NCI-H526 treated with DMSO at 0.1 percent for 48 hours (cell line): ENCODE measurements around the gene TMOD1.
A peak's percentile ranks its signal among the peaks of the same experiment; 100 is the strongest.
"Not testable (repeated sequence)": the region's sequence is repeated elsewhere in the genome, so short reads cannot be mapped to it uniquely, and the experiment has no call there.

Source experiments
- DNase-seq: peaks from one replicate; lab custom pipeline; 2025; lab: John Stamatoyannopoulos, UW

The TMOD1 gene

GRCh38 chr9:97568461-97569275, 67.2 kb downstream of the TMOD1 start:
- DNase-seq, result no peak

- DNase-seq, result no peak
Measured at GRCh38 chr9:97570899-97571298, 69.4 kb downstream of the TMOD1 start.

- DNase-seq, result no peak
Measured at GRCh38 chr9:97571664-97572063, 70.2 kb downstream of the TMOD1 start.

- no peak for DNase-seq
Measured at GRCh38 chr9:97572196-97572891, 70.9 kb downstream of the TMOD1 start.

- no peak for DNase-seq
Measured at GRCh38 chr9:97572892-97573365, 71.5 kb downstream of the TMOD1 start.

- DNase-seq, result no peak
Measured at GRCh38 chr9:97573482-97574073, 72.1 kb downstream of the TMOD1 start.

GRCh38 chr9:97574101-97574571, 72.7 kb downstream of the TMOD1 start:
- DNase-seq, result not testable (repeated sequence)

GRCh38 chr9:97574921-97575672, 73.6 kb downstream of the TMOD1 start:
- not testable (repeated sequence) for DNase-seq

GRCh38 chr9:97575673-97576200, 74.3 kb downstream of the TMOD1 start:
- DNase-seq, result no peak

- DNase-seq, result no peak
Measured at GRCh38 chr9:97577051-97577450, 75.6 kb downstream of the TMOD1 start.

- no peak for DNase-seq
Measured at GRCh38 chr9:97578846-97579245, 77.4 kb downstream of the TMOD1 start.

- DNase-seq, result no peak
Measured at GRCh38 chr9:97579914-97580313, 78.4 kb downstream of the TMOD1 start.

GRCh38 chr9:97581590-97581989, 80.1 kb downstream of the TMOD1 start:
- not testable (repeated sequence) for DNase-seq

GRCh38 chr9:97584778-97585177, 83.3 kb downstream of the TMOD1 start:
- not testable (repeated sequence) for DNase-seq

GRCh38 chr9:97586909-97587308, 85.4 kb downstream of the TMOD1 start:
- DNase-seq, result not testable (repeated sequence)

- DNase-seq, result no peak
Measured at GRCh38 chr9:97591535-97591934, 90.1 kb downstream of the TMOD1 start.

GRCh38 chr9:97592126-97592525, 90.7 kb downstream of the TMOD1 start:
- DNase-seq, result no peak

- peak; percentile 71 for DNase-seq
Measured at GRCh38 chr9:97593960-97594359, 92.5 kb downstream of the TMOD1 start.

GRCh38 chr9:97594381-97594921, 93.0 kb downstream of the TMOD1 start:
- DNase-seq, result peak; percentile 71

GRCh38 chr9:97596906-97597305, 95.4 kb downstream of the TMOD1 start:
- no peak for DNase-seq
